Cardiac fibroblast (primary cell): ENCODE measurements around the gene NUP62.
"Not testable (repeated sequence)": the region's sequence is repeated elsewhere in the genome, so short reads cannot be mapped to it uniquely, and the experiment has no call there.

Source experiments
- DNase-seq, 2 donors: peaks; one replicate each; pipeline versions ENCODE4 v3.0.0 to v3.0.0-alpha.2; 2010; ENCODE audit warnings: low read depth in 2 of 2
- H3K4me3 ChIP-seq, 2 donors: replicated peaks in 1 of 2; 1 replicate in 1 of 2; 2 replicates in 1 of 2; pipeline ENCODE4 v1.5.1; 2011; ENCODE audit warnings: low read depth in 2 of 2, low read length in 2 of 2, mild to moderate bottlenecking in 2 of 2, moderate library complexity in 1 of 2
- TF ChIP-seq, protein P1 (sequence below): IDR thresholded peaks from one replicate; pipeline ENCODE4 v1.5.1; 2011; ENCODE audit warnings: low read depth, mild to moderate bottlenecking, low read length, inconsistent platforms

Gene NUP62

GRCh38 chr19:49925486-49925885 is 3.8 kb downstream of the NUP62 start:
- no peak overlapping the region for H3K4me3 ChIP-seq
- TF ChIP-seq, protein P1, sequence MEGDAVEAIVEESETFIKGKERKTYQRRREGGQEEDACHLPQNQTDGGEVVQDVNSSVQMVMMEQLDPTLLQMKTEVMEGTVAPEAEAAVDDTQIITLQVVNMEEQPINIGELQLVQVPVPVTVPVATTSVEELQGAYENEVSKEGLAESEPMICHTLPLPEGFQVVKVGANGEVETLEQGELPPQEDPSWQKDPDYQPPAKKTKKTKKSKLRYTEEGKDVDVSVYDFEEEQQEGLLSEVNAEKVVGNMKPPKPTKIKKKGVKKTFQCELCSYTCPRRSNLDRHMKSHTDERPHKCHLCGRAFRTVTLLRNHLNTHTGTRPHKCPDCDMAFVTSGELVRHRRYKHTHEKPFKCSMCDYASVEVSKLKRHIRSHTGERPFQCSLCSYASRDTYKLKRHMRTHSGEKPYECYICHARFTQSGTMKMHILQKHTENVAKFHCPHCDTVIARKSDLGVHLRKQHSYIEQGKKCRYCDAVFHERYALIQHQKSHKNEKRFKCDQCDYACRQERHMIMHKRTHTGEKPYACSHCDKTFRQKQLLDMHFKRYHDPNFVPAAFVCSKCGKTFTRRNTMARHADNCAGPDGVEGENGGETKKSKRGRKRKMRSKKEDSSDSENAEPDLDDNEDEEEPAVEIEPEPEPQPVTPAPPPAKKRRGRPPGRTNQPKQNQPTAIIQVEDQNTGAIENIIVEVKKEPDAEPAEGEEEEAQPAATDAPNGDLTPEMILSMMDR = no peak
- no peak for DNase-seq

- not testable (repeated sequence) for H3K4me3 ChIP-seq, DNase-seq
Observed at GRCh38 chr19:49924881-49925210, 4.5 kb downstream of the NUP62 start.

DNA sequence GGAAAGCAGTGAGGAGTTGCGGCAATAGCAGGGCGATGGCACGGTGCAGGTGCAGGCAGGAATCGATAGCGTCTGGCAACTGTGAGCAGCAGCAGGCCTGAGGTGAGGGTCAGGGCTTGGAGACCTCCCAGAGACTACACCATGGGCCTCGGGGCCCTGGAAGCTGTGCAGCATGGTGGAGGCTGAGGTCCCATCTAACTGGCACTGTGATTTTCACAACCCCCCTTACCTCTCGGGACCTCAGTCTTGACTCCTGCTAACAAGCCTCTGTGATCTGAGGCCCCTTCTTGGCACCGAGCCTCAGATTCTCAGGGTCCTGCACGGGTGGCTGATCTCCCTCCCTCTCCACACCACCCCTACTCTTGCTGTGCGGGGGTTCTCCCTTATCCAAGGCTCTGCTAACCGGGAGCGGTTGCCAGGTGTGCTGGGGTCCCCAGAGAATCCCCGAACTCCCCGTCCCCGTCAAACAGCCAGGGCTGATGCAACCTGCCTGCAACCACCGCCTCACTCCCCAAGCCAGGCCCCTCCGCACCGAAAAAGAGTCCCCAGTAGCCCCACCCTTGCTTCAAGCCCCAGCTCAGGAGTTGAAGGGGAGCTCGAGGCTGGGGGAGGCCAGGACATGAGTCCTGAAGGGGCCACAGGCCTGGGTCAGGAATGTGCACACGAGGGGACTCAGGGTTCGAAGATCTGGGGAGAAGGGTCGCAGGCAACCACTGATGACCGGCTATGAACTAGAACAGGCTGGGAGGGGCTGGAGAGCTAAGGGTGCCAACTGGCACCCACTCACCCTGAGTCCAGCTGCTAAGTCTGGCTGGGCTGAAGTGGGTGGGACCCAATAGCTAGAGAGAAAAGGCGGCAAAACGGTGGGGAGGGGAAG is 5.1 kb downstream of the NUP62 start:
- no peak for DNase-seq
- H3K4me3 ChIP-seq = no peak overlapping the region
- TF ChIP-seq, protein P1 = no peak

GRCh38 chr19:49923055-49924003 is 6.0 kb downstream of the NUP62 start:
- TF ChIP-seq, protein P1 = no peak
- no peak for DNase-seq
- no peak overlapping the region for H3K4me3 ChIP-seq

- peak; percentile 50 to 72 for DNase-seq
Observed at GRCh38 chr19:49921871-49922795, 7.2 kb downstream of the NUP62 start.

DNA sequence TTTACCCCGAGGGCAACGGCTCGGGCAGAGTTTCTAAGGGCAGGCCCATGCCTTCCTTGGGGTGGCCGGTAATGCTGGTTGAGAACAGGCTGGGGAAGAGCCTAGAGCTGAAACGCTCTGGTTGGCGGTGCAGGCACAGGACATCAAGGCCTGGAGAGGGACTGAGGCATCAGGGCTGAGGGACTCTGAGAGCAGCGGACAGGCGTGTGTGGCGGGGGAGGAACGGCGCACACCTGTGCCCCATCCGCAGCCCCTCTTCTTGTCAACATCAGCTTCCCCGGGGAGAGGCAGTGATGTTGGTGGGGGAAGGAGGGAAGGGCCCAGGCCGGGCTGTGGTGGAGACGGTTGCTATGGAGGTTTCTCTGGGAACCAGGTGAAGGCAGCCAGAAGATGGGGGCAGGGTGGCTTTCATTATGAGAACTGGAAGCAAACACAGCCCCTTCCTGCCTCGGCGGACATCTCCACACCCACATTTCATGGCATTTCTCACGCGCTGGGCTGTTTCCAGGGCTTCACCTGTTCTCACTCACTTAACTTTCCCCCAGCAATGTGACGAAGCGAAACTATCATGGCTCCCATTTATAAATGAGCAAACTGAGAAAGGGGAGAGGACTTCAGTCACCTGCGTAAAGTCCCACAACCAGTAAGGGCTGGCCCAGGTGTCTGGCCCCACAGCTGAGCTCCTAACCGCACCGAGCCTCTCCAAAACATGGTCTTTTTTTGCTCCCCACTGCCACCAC is 8.5 kb downstream of the NUP62 start:
- TF ChIP-seq, protein P1 = no peak
- H3K4me3 ChIP-seq = no peak overlapping the region
- DNase-seq = no peak

More at GRCh38 chr19:49921871-49922795, 7.2 kb downstream of the NUP62 start:
- H3K4me3 ChIP-seq = no peak overlapping the region
- TF ChIP-seq, protein P1 = no peak
